ENCODE results near the gene CGB1. TPM values are rescaled to one million over a fixed set of nuclear protein-coding genes. Genes with fewer than 3 reads are reported as not detected.

The CGB1 gene
- total and polyA plus RNA-seq, 2 experiments from 2014 or later = 3.2 TPM; not detected in 1

- Histone ChIP-seq H3K9me2 (ENCODE audit: insufficient read depth) (no peaks in the 10 kb centered on the region), H3K36me3 (ENCODE audit: low read depth) (peaks cover 3% of the 10 kb centered on the region; the same call in 1 of the 2 replicates), H3F3A (ENCODE audit: insufficient read depth) (no peaks in the 10 kb centered on the region), H3K4me1 (ENCODE audit: insufficient read depth) (no peaks in the 10 kb centered on the region), H3K9me3 (ENCODE audit: low read depth) (no peaks in the 10 kb centered on the region), H3K79me2 (ENCODE audit: insufficient read depth) (peaks cover 6% of the 10 kb centered on the region; the same call in 1 of the 2 replicates), H3K9ac (no peak overlapping the region), H3K4me3 (no peak overlapping the region), H4K20me1 (ENCODE audit: insufficient read depth) (no peaks in the 10 kb centered on the region), H3K27ac (no peak overlapping the region), H3K27me3 (replicated peaks; ENCODE audit: insufficient read depth) (no peaks in the 10 kb centered on the region), H2AFZ (no peak overlapping the region), H3K4me2 (ENCODE audit: unreplicated experiment) (no peak overlapping the region)
- no peak for TF ChIP-seq EZH2phosphoT487 (IDR thresholded peaks at IDR 0.05; ENCODE audit: insufficient read depth, low read depth)
- in situ Hi-C loops (cut with MboI) = no loop called here
- no peak for DNase-seq
- WGBS, 2 experiments (ENCODE audit: low coverage in 1 of 2, low lambda C conversion rate in 2 of 2, missing lambda C conversion rate in 2 of 2) = 94 to 95% methylated on average over 17 to 22 of the region's 22 CpGs
Observed at GRCh38 chr19:49006905-49007304, 29.8 kb downstream of the CGB1 start.

GRCh38 chr19:49004964-49005614, 31.6 kb downstream of the CGB1 start:
- Histone ChIP-seq H3K9ac (no peak overlapping the region), H3K9me3 (ENCODE audit: low read depth) (no peaks in the 10 kb centered on the region), H3K27me3 (replicated peaks; ENCODE audit: insufficient read depth) (no peaks in the 10 kb centered on the region), H2AFZ (no peak overlapping the region), H3K79me2 (ENCODE audit: insufficient read depth) (peaks cover 11% of the 10 kb centered on the region; the same call in 1 of the 2 replicates), H3K4me3 (no peak overlapping the region), H4K20me1 (ENCODE audit: insufficient read depth) (no peaks in the 10 kb centered on the region), H3K27ac (no peak overlapping the region), H3K4me1 (ENCODE audit: insufficient read depth) (no peaks in the 10 kb centered on the region), H3K36me3 (ENCODE audit: low read depth) (peaks cover 3% of the 10 kb centered on the region; the same call in 1 of the 2 replicates), H3K4me2 (ENCODE audit: unreplicated experiment) (no peak overlapping the region), H3K9me2 (ENCODE audit: insufficient read depth) (no peaks in the 10 kb centered on the region), H3F3A (ENCODE audit: insufficient read depth) (no peaks in the 10 kb centered on the region)
- 93 to 97% methylated on average over 7 of the region's 7 CpGs for WGBS, 2 experiments (ENCODE audit: low coverage in 1 of 2, low lambda C conversion rate in 2 of 2, missing lambda C conversion rate in 2 of 2)
- DNase-seq = no peak
- in situ Hi-C loops (cut with MboI) = no loop called here
- TF ChIP-seq EZH2 (IDR thresholded peaks at IDR 0.05; ENCODE audit: insufficient read depth, poor library complexity, severe bottlenecking) = no peak
- TF ChIP-seq EZH2phosphoT487 (IDR thresholded peaks at IDR 0.05; ENCODE audit: insufficient read depth, low read depth) = no peak

- WGBS, 2 experiments (ENCODE audit: low coverage in 1 of 2, low lambda C conversion rate in 2 of 2, missing lambda C conversion rate in 2 of 2) = 95 to 98% methylated on average over 15 of the region's 15 CpGs
Observed at GRCh38 chr19:49004133-49004532, 32.6 kb downstream of the CGB1 start.

GRCh38 chr19:48999481-49000325, 37.0 kb downstream of the CGB1 start:
- TF ChIP-seq EZH2 (IDR thresholded peaks at IDR 0.05; ENCODE audit: insufficient read depth, poor library complexity, severe bottlenecking) (no peak), EZH2phosphoT487 (IDR thresholded peaks at IDR 0.05; ENCODE audit: insufficient read depth, low read depth) (no peak)
- H3K79me2 ChIP-seq (ENCODE audit: insufficient read depth) = peaks cover 54% of the 10 kb centered on the region
- H3K4me2 ChIP-seq (ENCODE audit: unreplicated experiment) = no peak overlapping the region
- H3K9me2 ChIP-seq (ENCODE audit: insufficient read depth) = no peaks in the 10 kb centered on the region
- no peak overlapping the region for H2AFZ ChIP-seq
- H3K9me3 ChIP-seq (ENCODE audit: low read depth) = no peaks in the 10 kb centered on the region
- H3K27ac ChIP-seq = no peak overlapping the region
- peaks cover 4% of the 10 kb centered on the region; the same call in 1 of the 2 replicates for H3K4me1 ChIP-seq (ENCODE audit: insufficient read depth)
- WGBS, 2 experiments (ENCODE audit: low coverage in 1 of 2, low lambda C conversion rate in 2 of 2, missing lambda C conversion rate in 2 of 2) = 36 to 39% methylated on average over 16 of the region's 16 CpGs
- no peaks in the 10 kb centered on the region for H4K20me1 ChIP-seq (ENCODE audit: insufficient read depth)
- in situ Hi-C loops (cut with MboI) = no loop called here
- no peak overlapping the region for H3K4me3 ChIP-seq
- no peaks in the 10 kb centered on the region for H3K27me3 ChIP-seq (replicated peaks; ENCODE audit: insufficient read depth)
- DNase-seq = peak; percentile 91
- no peaks in the 10 kb centered on the region; the same call in 1 of the 2 replicates for H3K36me3 ChIP-seq (ENCODE audit: low read depth)
- H3K9ac ChIP-seq = no peak overlapping the region
- H3F3A ChIP-seq (ENCODE audit: insufficient read depth) = no peaks in the 10 kb centered on the region

More at GRCh38 chr19:49004133-49004532, 32.6 kb downstream of the CGB1 start:
- Histone ChIP-seq H3K9ac (no peak overlapping the region), H3K27me3 (replicated peaks; ENCODE audit: insufficient read depth) (no peaks in the 10 kb centered on the region), H3K36me3 (ENCODE audit: low read depth) (peaks cover 3% of the 10 kb centered on the region; the same call in 1 of the 2 replicates), H3K4me2 (ENCODE audit: unreplicated experiment) (no peak overlapping the region), H3K9me2 (ENCODE audit: insufficient read depth) (no peaks in the 10 kb centered on the region), H3K9me3 (ENCODE audit: low read depth) (no peaks in the 10 kb centered on the region), H3K4me3 (no peak overlapping the region), H2AFZ (no peak overlapping the region), H3K4me1 (ENCODE audit: insufficient read depth) (no peaks in the 10 kb centered on the region), H4K20me1 (ENCODE audit: insufficient read depth) (no peaks in the 10 kb centered on the region), H3K79me2 (ENCODE audit: insufficient read depth) (peaks cover 14% of the 10 kb centered on the region; the same call in 1 of the 2 replicates), H3K27ac (no peak overlapping the region), H3F3A (ENCODE audit: insufficient read depth) (no peaks in the 10 kb centered on the region)
- no peak for DNase-seq
- TF ChIP-seq EZH2 (IDR thresholded peaks at IDR 0.05; ENCODE audit: insufficient read depth, poor library complexity, severe bottlenecking) (no peak), EZH2phosphoT487 (IDR thresholded peaks at IDR 0.05; ENCODE audit: insufficient read depth, low read depth) (no peak)
- in situ Hi-C loops (cut with MboI) = no loop called here
